CD4-positive, alpha-beta T cell treated with Interleukin-17A for 4 hours (primary cell): ENCODE measurements around the gene MYLK4.

ENCODE experiments used
- DNase-seq: peaks from one replicate; pipeline ENCODE4 v3.0.0-alpha.2; 2020; ENCODE audit warnings: mixed read lengths

MYLK4 gene

DNA sequence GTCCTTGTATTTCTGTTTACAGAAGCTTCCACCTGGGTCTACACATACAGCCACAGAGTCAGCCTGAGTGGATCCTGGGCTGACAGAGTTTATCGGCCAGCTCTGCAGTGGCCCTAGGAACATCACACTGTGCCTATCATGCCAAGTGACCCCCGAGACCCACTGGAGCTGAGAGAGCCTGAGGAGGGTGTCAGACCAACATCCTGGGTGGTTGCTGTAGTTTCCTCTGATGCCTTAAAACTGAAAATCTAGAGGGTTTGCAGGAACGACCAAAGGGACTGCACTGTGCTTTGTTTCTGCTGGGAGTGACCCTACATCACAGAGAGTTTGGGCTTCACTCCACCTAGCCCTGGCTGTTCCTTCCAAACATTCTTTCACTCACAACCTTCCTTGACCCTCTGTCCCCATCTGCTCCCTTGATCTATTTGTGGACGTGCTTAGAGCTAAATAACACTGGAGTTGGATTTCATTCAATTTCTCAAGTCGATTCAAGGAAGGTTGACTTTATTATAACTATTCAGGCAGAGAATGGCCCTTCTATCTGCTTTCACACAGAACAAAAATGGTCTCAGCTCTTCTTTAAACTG lies 18.1 kb downstream of the MYLK4 start:
- no peak for DNase-seq

DNA sequence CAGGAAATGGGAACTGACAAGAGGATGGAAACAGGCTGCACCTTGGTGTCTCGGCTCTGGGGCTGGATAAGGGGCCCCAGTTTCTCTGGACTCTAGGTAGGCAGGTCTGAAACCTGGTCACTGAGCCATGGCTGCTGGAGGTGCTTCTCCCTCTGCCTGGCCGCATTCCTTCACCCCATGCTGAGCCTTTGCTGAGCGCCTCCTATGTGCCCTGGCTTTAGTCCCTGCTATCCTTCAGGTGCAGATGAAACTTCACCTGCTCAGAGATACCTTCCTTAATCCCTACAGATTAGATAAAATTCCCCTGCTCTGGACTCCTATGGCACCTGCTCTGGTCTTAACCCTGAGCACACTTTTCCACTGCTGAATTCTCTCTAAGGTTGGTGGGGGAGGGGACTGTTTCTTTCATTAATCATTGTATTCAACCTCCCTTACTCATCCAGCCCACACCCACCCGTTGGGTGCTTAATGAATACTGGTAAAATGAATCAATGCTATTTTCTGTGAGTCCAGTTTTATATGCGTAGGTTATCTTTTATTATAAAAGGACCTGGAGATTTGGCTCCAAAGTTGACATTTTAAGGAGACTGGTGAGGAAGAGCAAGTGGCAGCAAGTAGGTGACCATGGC lies 19.3 kb downstream of the MYLK4 start:
- no peak for DNase-seq

DNA sequence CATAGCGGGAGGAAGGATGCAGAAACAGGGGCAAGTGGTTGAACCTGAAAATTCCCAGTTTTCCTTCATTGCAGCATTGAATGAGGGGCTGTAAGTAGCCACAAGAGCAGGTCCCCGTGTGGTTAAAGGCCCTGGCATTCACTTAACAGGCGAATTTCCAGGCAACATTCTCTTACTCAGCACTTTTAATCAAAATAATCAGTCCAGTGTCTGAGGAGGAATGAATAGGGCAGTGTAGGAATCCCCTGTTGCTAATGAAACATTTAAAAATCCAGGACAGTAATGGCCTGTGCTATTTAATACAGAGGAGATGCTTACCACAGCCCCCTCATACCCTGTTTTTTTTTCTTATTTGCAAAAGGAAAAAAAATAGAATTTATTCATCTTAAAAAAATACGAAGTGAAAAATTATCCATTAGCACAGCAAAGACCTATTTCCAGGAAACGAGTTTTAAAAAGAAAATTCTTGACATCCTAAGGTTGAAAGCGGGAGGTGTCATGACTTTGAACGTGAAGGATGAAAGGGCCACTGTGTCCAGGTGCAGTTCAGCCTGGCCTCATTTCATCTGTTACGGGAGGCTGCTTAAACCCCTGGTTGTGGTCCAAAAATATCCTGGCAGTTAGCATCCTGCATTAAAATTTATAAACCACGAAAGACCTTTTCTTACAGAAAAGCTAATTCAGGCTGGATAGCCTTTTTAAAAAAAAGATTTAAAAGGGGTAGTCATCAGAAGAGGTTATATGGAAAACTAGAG lies 20.2 kb downstream of the MYLK4 start:
- no peak for DNase-seq

DNA sequence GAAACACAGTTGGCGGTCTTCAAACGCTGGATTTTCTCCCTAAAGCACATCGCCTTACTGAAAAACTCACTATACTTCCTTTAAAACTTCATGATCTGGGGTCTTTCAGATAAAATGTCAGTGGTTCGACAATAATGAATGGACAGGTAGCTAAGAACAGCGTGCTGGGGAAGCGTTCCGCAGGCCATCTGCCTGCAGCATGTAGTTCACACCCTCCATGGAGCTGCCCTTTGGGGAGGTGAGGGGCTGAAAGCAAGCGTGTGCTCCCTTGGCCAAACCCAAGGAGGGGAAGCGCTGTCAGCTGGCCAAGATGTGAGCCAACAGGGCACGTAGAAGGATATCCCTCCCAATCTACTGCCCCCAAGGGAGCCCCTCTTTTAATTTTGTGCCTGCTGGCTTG lies 20.8 kb downstream of the MYLK4 start:
- DNase-seq, result no peak

DNA sequence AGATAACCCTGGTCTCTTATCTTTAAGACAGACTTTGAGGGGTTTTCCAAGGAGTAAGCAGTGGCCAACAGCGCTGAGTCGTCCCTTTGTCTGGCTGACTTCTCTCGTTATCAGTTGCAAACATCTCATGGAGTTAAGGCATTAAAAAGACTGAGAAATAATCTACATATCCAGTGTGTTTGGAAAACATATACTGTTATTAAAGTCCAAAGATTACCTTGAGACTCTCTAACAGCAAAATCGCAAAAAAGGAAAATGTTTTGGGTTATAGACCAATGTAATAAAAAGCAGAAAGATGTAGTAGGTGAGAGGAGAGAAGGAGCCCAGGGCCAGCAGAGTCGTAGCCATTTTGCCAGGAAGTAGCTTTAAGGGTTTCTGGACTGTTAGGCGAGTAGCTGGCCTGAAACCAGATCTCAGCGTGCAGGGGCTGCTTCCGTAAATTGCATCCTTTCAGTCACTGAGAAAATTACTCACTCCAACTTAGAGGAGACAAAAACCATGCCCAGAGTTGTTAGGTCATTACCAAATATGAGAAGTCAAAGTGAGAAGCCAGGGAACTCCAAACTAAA lies 24.6 kb downstream of the MYLK4 start:
- no peak for DNase-seq

DNA sequence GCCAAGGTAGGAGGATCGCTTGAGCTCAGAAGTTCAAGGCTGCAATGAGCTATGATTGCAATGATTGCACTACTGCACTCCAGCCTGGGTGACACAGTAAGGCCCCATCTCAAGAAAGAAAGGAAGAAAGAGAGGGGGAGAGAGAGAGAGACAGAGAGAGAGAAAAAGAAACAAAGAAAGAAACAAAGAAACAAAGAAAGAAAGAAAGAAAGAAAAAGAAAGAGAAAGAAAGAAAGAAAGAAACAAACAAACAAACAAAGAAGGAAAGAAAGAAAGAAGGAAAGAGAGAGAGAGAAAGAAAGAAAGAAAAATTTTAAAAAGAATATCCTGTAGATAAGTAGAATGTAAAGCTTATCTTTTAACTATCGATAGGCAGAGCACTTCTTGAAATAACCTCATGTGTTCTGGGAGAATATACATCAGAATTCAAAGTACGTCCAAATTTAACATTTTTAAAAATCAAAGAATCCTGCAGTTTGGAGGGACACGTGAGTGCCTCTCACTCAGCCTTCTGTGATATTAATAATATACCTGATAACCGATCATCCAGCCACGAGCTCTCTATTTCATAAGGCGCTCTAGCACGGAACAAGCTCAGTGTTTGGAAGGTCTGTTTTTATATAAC lies 25.2 kb downstream of the MYLK4 start:
- DNase-seq, result no peak

DNA sequence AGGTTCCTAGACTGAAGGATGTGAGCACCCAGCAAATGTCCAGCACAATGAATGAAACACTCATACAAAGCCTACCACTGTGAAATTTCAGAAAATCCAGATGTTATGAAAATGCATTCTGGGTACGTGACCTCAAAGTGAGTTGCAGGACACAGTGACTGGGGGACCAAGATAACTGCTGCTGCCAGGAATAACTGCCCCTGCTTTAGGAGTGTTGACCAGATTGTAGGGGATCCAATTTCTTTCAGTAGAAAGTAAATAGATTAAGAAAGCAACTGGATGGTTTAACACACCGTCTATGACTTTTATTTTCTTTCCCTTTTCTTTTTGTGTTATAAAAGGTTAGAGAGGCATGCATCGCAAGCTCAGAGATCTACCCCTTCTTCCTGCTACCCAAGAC lies 29.5 kb downstream of the MYLK4 start:
- DNase-seq, result no peak

DNA sequence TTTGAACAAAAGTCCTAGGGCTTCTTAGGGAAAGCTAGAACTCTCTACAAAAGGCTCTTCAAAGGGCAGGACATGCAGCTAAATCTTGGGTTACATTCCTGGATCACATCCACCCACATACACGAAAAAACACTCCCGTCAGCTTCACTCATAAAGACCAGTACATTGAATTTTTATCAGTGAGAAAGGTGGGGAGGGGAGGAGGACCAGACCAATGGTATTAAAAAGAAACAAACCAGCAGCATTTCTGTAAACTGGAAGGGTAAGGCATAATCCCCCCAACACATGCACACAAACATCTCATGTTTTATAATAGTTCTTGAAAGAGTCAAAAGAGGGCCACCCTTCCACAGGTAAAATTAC lies 31.6 kb downstream of the MYLK4 start:
- DNase-seq, result no peak

DNA sequence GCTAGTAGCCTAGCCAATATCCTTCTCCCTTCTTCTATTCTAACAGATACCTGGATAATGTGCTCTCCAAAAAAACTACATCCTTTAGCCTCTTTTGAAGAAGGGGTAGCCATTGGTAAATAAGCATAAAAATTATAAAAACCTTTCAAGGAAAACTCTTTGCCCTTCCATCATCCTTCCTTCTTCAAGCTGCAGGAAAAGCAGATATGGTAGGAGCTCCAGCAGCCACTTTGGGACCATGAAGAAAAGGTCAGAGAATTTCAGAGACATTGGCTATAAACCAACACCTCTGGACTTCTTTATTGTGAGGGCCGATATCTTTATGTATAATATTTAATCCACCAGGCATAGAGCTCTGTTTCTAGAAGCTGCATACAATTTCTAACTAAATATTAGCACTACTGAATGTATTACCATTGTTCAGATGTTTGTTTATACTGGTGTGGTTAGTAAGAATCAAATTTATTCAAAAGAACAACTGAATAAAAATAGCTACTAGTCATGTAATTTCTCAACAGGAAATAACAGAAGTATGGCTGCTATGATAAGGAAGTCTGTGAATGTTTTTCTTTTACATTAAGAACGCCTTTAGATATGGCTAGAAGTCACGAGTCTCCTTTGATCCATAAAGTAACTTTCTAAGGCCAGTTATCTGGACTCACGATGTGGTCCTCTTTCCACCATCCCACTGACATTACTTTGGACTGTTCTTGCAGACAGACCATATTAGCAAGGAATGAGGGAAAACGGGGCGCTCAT lies 32.2 kb downstream of the MYLK4 start:
- no peak for DNase-seq

DNA sequence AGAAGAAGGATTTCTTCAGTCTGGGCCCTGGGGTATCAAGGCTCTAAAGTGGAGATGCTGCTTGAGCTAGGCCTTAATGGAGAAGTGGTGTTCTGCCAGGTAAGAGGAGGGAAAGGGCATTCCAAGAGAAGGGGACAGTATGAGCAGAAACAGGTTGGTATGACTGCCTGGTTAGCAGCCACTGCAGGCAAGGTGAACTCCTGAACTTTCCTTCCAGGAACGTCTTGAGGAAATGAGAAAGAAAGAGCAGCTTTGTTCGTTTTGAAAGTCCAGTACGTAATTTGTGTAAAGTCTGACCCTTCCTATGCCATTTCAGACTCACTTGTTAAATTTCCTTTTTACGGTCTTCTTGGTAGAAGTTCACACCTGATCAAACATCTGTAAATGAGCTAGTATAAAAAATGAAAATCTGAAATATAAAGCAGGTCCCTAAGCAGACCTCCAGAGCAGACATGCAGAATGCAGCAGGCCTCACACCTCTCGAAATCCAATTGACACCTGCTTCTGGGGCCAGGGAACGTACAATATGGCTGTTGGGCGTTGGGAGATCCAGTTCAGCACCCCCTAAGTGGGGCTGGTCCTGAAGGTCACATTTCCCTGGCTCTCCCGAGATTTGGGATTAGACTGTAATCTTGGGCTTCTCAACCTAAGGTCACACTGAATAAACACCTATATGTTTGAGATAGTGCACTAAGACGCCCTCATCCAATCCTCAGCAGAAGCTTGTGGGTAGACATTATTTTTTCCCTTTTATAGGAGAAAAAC lies 33.6 kb downstream of the MYLK4 start:
- no peak for DNase-seq

DNA sequence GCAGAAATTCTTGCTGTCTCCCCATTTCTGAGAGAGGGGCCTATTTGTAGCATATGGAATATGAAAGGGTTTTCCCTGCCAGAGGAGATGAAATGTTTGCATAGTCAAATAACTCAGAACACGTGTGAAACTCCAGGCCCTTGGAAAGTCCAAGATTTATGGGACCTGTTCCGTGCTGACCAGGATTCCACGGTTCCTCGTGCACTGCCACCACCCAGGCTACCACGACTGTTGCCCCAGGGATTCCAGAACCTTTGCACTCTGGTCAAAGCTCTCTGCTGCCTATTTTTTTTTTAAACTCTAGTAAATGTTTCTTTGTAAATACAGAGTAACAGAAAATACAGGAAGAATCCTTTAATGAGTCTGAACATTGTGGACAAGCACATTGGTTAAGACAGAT lies 35.0 kb downstream of the MYLK4 start:
- no peak for DNase-seq

DNA sequence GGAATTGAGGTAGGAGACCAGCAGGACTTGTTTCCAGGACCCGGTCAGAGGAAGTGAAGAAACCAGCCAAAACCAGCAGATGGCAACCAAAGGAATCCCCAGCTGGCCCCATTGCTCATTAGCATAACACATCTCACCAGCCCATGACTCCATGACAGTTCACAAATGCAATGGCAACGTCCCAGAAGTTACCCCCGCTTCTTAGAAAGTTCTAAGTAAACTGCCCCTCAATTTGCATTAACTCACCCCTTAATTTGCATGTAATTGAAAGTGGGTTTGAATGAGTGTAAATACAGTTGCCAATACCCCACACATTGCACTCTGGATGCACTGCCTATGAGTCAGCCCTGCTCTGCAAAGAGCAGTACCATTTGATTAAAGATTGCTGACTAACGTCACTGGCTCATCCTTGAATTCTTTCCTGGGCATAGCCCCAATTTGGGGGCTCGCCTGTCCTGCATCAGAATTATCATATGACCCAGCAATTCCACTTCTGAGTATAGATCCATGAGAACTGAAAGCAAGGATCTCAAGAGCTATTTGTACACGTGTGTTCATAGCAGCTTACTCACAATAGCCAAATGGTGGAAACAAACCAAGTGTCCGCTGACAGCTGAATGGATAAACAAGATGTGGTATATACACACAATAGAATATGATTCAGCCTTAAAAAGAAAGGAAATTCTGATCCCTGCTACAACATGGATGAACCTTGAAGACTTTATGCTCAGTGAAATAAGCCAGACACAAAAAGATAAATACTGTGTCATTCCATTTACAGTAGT lies 36.4 kb downstream of the MYLK4 start:
- DNase-seq, result no peak

DNA sequence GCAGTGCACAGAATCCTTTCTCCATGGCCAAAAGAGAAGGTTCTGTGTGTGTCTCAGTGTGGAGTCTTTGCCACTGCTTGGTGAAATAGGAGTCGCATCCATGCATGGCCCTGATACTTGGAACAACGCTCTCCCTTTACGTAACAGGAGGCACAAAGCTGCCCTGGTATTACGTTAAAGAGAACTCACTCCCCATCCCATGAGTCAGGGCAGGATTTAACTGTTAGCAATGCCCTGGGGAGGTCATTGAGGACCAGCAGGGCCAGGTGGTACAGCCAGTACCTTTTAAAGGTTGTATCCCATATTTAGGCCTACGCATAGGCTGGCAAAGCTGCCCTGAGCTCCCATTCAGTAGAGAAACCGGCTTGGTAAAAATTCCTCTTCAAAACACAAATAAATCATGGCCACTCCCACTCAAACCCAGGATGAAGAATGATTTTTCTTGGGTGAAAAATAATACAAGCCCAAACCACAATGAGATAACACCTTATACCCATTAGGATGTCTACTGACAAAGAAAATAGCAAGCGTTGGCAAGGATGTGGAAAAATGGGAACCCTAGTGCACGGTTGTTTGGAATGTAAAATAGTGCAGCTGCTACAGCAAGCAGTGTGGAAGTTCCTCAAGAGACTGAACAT lies 37.1 kb downstream of the MYLK4 start:
- no peak for DNase-seq

DNA sequence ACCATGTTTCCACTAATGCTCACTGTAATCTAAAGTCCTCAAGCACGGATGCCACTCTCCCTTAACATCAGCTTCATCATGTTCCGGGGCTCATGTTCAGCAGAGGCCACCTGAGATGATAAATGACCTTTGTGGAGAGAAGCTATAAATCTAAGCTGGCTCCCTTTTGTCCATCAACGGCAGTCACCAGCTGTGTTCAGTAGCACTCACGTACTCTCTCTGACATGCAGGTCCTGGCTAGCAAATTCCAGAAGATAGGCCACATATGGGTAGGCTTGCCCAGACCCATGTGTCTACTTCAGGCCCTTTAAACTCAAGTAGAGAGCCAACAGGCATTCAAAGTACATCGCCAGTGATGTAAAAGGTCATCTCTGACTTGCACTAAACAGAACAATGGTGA lies 38.6 kb downstream of the MYLK4 start:
- DNase-seq, result no peak

DNA sequence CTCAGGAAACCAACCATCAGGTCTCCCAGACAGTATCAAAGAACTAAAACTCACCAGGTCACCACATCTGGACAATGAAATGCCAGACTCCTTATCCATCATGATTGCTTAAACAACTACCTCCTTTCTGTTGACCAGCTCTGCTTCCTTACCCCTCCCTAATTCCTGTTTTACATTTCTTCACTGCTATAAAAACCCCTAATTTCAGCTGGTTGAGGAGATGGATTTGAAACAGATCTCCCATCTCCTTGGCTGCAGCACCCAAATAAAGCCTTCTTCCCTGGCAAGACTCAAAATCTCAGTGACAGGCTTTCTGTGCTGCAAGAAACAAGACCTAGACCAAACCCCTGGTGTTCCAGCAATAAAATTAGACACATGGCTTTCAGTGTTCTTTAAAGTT lies 40.3 kb downstream of the MYLK4 start:
- DNase-seq, result no peak

DNA sequence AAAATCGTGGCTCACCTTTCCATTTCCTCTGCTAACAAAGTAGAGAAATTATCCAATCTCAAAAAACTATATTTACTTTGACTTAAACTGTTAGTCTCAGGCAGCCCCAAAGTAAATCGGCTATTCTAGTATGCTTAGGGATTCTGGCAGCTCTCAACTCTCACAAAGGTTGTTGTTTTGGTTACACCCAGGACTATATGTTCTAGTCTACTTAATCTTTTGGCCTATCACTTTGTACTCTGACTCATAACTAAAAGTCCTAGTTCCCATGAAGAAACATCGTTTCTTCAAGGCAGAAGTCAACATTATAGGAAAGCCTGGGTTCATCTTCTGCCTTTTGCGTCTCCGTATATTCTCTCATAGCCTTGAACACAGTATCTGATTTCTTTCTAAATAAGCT lies 42.3 kb downstream of the MYLK4 start:
- DNase-seq, result no peak

DNA sequence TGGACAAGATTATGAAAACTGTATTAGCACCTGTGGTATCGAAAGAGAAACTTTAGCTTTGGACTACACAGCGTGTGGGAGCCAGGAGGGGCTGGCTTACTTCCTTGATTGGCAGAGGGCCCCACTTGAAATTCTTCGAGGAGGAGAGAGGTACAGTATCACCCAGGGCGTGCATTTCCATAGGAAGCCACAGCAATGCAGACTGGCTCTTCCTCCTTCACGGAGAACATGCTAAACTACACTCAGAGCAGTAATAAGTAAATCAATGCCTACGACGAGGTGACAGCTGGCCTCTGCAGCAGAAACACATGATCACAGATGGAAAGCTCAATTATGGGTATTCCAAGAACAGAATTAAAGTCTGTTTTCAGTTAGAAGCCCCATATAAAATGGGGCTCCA lies 44.2 kb downstream of the MYLK4 start:
- no peak for DNase-seq

DNA sequence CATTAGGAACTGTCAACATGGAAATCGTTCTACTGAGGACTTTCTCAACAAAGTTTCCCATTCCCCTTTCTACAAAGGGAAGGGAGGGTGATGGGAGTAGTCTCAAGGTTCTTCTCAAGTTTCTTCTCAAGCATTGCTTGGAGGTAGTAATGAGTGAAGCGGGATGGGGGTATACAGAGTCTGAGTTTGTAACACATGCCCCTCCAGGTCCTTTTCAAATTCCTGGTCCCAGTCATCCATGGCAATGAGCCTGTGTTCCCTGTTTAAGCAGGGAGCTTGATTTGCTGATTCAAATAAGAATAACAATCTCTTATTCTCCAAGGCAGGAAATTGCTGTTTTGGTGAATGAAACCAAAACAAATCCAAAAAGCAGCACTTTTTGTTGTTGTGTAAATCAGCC lies 45.5 kb downstream of the MYLK4 start:
- DNase-seq, result no peak

DNA sequence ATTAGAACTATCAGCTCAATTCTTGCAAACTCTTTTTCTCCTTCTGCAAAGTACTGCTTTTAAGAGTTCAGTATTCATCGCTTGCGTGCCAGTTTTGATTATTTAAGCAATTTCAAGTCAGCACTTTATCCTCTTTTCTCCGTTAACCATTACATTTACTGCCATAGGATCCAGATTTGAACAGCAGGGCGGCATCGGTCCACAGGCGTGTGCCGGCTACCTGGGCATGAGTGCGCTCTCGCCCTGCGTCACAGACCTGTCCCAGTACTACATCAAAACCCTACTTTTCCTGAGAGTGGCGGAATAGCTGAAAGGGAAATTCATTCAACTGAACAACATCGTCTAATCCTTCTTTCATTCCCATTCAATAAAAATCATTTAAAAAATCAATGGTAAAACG lies 53.4 kb downstream of the MYLK4 start:
- DNase-seq, result no peak

DNA sequence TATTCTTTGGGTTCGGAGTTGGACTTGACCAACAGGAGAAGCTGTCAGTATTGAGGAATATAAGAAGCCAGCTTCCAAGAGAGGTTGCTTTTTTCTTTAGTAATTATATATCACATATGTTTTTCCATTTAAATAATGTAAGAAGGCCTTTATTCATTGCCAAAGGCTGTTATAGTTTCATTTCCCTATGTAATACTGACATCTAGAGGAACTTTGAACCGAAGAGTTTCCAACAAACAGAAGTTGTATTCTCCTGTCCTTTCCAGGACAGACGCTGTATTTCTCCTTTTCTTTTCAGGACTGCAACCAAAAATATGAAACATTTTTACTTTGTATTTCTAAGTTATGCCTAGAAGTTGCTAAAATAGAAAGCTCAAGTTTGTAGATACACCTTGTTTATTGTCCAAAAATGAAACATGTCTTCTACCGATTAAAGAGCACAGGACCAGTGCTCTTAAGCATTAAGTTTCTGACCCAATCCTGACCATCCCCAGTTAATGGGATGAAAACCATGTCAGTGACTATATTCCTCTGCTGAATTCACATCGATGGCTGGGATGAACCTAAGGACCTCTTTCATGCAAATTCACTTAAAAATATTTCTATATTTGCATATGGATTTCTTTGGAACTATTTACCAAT lies 55.1 kb downstream of the MYLK4 start:
- DNase-seq, result no peak
